Parathyroid adenoma (tissue), 2 donors: ENCODE results near the gene GMPR.

Experiments
- H2AFZ ChIP-seq: fragments of 300-600 bp; sonication (generic); one replicate; pipeline ENCODE4 v1.7.0; 2017; ENCODE audit warnings: antibody characterized with exemption, mild to moderate bottlenecking
- H3K27ac ChIP-seq: fragments of 300-600 bp; sonication (generic); one replicate; pipeline ENCODE4 v1.7.0; 2017
- H3K27me3 ChIP-seq: fragments of 300-600 bp; sonication (generic); one replicate; pipeline ENCODE4 v1.7.0; 2017; ENCODE audit warnings: low read length; ENCODE audit not compliant: control insufficient read depth, insufficient read depth
- H3K36me3 ChIP-seq: fragments of 300-600 bp; sonication (generic); one replicate; pipeline ENCODE4 v1.7.0; 2017; ENCODE audit warnings: low read length; ENCODE audit not compliant: control insufficient read depth, insufficient read depth
- H3K4me1 ChIP-seq: fragments of 300-600 bp; sonication (generic); one replicate; pipeline ENCODE4 v1.7.0; 2017; ENCODE audit warnings: control low read depth
- H3K4me2 ChIP-seq: fragments of 300-600 bp; sonication (generic); one replicate; pipeline ENCODE4 v1.7.0; 2017; ENCODE audit warnings: low read length
- H3K4me3 ChIP-seq: fragments of 300-600 bp; sonication (generic); one replicate; pipeline ENCODE4 v1.7.0; 2017; ENCODE audit warnings: low read depth, low read length
- H3K79me2 ChIP-seq: fragments of 300-600 bp; sonication (generic); one replicate; pipeline ENCODE4 v1.7.0; 2017; ENCODE audit warnings: control low read depth
- H3K9ac ChIP-seq: fragments of 300-600 bp; sonication (generic); one replicate; pipeline ENCODE4 v1.7.0; 2017; ENCODE audit warnings: mild to moderate bottlenecking
- H3K9me3 ChIP-seq: fragments of 300-600 bp; sonication (generic); one replicate; pipeline ENCODE4 v1.7.0; 2017; ENCODE audit warnings: low read length; ENCODE audit not compliant: control insufficient read depth
- TF ChIP-seq, protein P1 (sequence below): fragments of 300-600 bp; sonication (generic); IDR thresholded peaks from one replicate; pipeline ENCODE4 v1.7.0; 2017; ENCODE audit warnings: antibody characterized with exemption, mild to moderate bottlenecking
- donor health status: primary hyperparathyroidism.

The GMPR gene

DNA sequence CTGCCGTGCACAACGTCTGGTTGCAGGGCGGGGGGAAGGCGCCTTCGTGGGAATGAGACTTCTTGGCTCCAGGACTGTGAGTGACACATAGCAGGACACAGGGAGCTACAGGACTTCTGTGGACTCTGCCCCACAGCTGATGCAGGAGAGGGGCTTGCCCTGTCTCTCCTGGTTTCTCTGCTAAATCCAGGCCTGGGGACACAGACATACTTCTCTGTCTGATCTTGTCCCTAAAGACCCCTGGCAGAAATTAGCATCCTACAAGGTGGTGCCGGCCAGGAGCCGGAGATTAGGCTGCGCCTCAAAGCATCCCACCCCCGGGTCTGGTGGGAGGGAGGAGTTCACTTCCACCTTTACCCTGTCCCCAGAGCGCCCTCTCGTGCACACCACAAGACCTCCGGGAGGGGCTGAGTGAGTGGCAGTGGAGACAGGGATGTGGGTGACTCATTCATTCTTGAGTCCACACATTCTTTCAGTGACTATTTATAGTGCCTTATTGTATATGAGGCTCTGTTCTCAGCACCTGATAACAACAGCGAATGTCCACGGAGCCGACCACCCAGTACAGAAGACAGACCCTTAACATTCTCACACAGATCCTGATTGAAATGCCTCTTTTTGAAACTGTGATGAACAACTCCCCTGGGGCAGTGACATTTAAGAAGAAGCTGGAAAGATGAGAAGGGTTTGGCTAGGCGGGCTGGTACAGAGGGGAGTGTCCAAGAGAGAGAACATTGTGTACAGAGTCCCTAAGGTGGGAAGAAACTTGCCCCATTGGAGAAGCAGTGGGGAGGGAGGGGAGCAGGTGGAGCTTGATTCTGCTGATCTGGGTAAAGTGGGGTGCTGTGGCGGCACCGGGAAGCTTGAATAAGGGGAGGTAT, 39.0 kb downstream of the GMPR start:
- no peaks in the 10 kb centered on the region for H3K36me3 ChIP-seq
- no peaks in the 10 kb centered on the region for H3K9me3 ChIP-seq
- TF ChIP-seq, protein P1, sequence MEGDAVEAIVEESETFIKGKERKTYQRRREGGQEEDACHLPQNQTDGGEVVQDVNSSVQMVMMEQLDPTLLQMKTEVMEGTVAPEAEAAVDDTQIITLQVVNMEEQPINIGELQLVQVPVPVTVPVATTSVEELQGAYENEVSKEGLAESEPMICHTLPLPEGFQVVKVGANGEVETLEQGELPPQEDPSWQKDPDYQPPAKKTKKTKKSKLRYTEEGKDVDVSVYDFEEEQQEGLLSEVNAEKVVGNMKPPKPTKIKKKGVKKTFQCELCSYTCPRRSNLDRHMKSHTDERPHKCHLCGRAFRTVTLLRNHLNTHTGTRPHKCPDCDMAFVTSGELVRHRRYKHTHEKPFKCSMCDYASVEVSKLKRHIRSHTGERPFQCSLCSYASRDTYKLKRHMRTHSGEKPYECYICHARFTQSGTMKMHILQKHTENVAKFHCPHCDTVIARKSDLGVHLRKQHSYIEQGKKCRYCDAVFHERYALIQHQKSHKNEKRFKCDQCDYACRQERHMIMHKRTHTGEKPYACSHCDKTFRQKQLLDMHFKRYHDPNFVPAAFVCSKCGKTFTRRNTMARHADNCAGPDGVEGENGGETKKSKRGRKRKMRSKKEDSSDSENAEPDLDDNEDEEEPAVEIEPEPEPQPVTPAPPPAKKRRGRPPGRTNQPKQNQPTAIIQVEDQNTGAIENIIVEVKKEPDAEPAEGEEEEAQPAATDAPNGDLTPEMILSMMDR: no peak
- H3K4me1 ChIP-seq: no peaks in the 10 kb centered on the region
- H3K9ac ChIP-seq: no peak overlapping the region
- H2AFZ ChIP-seq: no peak overlapping the region
- no peak overlapping the region for H3K27ac ChIP-seq
- no peaks in the 10 kb centered on the region for H3K27me3 ChIP-seq
- H3K4me3 ChIP-seq: no peak overlapping the region
- no peaks in the 10 kb centered on the region for H3K79me2 ChIP-seq
- no peak overlapping the region for H3K4me2 ChIP-seq

DNA sequence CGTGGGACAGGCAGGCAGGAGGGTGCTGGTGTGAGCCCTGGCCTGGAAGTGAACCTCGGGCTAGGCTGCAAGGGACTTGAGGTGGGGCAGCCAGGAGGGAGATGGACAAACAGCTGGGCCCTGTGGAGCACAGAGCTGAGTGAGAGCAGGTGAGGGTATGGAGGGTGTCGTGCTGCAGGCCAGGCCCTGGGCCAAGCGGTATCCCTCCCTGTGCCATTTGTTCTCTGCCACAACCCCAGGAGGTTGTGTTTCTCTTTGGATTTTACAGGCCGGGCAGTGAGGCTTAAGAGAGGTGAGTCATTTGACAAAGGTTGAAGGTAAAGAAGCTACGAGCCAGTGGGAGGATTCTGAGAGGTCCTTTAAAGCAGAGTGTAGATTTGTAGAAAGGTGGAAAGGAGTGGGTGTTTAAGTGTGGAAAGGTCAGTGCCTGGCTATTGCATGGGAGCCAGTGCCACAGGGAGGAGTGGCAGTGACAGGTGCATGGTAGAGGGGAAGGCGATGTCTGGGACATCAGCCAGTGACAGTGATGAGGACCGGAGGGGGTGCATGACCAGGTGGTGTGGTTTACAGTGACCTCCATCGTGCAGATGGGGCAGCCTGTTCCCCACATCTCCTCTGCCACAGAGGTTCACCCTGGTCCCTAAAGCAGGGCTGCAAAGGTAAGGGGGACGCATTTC, 39.8 kb downstream of the GMPR start:
- H3K27ac ChIP-seq: no peak overlapping the region
- H2AFZ ChIP-seq: no peak overlapping the region
- H3K4me3 ChIP-seq: no peak overlapping the region
- no peaks in the 10 kb centered on the region for H3K79me2 ChIP-seq
- TF ChIP-seq, protein P1: no peak
- no peaks in the 10 kb centered on the region for H3K27me3 ChIP-seq
- no peaks in the 10 kb centered on the region for H3K4me1 ChIP-seq
- H3K9ac ChIP-seq: no peak overlapping the region
- no peaks in the 10 kb centered on the region for H3K36me3 ChIP-seq
- H3K9me3 ChIP-seq: no peaks in the 10 kb centered on the region
- no peak overlapping the region for H3K4me2 ChIP-seq

DNA sequence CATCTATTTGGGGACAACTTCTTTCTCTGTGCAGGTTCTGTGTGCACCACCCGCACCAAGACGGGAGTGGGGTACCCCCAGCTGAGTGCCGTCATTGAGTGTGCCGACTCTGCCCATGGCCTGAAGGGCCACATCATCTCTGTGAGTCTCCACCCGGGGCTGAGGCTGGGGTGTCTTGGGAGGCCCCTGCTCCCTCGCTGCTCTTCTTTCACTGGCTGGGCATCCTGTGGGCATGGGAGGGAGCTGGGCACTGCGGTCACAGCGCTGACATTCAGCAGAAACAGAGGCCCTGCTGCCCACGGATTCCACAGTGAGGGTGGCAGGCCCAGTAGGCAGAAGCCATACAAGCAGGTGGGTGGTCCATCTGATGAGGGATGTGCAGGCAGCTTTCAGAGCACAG, 40.4 kb downstream of the GMPR start:
- Histone ChIP-seq H3K27ac (no peak overlapping the region), H2AFZ (no peak overlapping the region), H3K9ac (no peak overlapping the region), H3K79me2 (no peaks in the 10 kb centered on the region), H3K9me3 (no peaks in the 10 kb centered on the region), H3K4me1 (no peaks in the 10 kb centered on the region), H3K36me3 (no peaks in the 10 kb centered on the region), H3K4me3 (no peak overlapping the region), H3K27me3 (no peaks in the 10 kb centered on the region), H3K4me2 (no peak overlapping the region)
- TF ChIP-seq, protein P1: no peak

DNA sequence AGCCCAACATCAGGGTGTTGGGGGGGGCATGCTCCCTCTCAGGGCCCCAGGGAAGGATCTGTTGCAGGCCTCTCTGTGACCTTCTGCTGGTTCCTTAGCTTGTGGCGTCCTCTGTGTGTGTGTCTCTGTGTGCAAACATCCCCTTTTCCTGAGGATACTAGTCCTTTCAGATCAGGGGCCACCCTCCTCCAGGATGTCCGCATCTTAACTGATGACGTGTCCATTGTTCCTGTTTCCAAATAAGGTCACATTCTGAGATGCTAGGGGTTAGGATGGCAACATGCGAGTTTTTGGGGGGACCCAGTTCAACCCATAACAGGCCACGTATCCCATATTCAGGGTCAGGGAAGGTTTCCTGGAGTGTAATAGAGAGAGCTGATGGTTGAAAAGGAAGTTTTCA, 40.9 kb downstream of the GMPR start:
- Histone ChIP-seq H3K4me1 (no peaks in the 10 kb centered on the region), H3K27ac (no peak overlapping the region), H3K27me3 (no peaks in the 10 kb centered on the region), H3K9me3 (no peaks in the 10 kb centered on the region), H2AFZ (no peak overlapping the region), H3K36me3 (no peaks in the 10 kb centered on the region), H3K9ac (no peak overlapping the region), H3K4me3 (no peak overlapping the region), H3K79me2 (no peaks in the 10 kb centered on the region), H3K4me2 (no peak overlapping the region)
- TF ChIP-seq, protein P1: no peak
